NCI-H1436 treated with DMSO at 0.1 percent for 48 hours (cell line): Measurements from ENCODE around the gene LZTFL1.

Experiments
- DNase-seq: peaks from one replicate; lab custom pipeline; 2025; lab: John Stamatoyannopoulos, UW

LZTFL1 gene

GRCh38 chr3:45807681-45808540 lies 34.0 kb downstream of the LZTFL1 start:
- DNase-seq, result peak; percentile 43

GRCh38 chr3:45807133-45807532 lies 34.8 kb downstream of the LZTFL1 start:
- DNase-seq, result no peak

GRCh38 chr3:45806072-45806471 lies 35.8 kb downstream of the LZTFL1 start:
- no peak for DNase-seq

GRCh38 chr3:45803252-45803935 lies 38.5 kb downstream of the LZTFL1 start:
- DNase-seq, result no peak

GRCh38 chr3:45802146-45802545 lies 39.8 kb downstream of the LZTFL1 start:
- no peak for DNase-seq

GRCh38 chr3:45800611-45801010 lies 41.3 kb downstream of the LZTFL1 start:
- no peak for DNase-seq

- DNase-seq, result no peak
These were observed 42.3 kb downstream of the LZTFL1 start for GRCh38 chr3:45799586-45799985.

GRCh38 chr3:45798034-45798433 lies 43.9 kb downstream of the LZTFL1 start:
- no peak for DNase-seq

GRCh38 chr3:45796902-45797637 lies 44.8 kb downstream of the LZTFL1 start:
- no peak for DNase-seq

- DNase-seq, result no peak
These were observed 45.8 kb downstream of the LZTFL1 start, which contains the start of gene SLC6A20 for GRCh38 chr3:45795882-45796765. SLC6A20 (minus strand) TSS chr3:45796536; CDS start chr3:45796419, 117 bp downstream.

GRCh38 chr3:45795509-45795881 lies 46.4 kb downstream of the LZTFL1 start:
- no peak for DNase-seq

- DNase-seq, result no peak
These were observed 47.3 kb downstream of the LZTFL1 start for GRCh38 chr3:45794660-45795059.

- no peak for DNase-seq
These were observed 47.8 kb downstream of the LZTFL1 start for GRCh38 chr3:45794177-45794560.

- no peak for DNase-seq
These were observed 48.3 kb downstream of the LZTFL1 start for GRCh38 chr3:45793482-45794176.

GRCh38 chr3:45792516-45793172 lies 49.3 kb downstream of the LZTFL1 start:
- DNase-seq, result no peak

- DNase-seq, result no peak
These were observed 49.9 kb downstream of the LZTFL1 start for GRCh38 chr3:45792036-45792435.

- DNase-seq, result no peak
These were observed 51.3 kb downstream of the LZTFL1 start for GRCh38 chr3:45790596-45790995.

- DNase-seq, result no peak
These were observed 52.6 kb downstream of the LZTFL1 start for GRCh38 chr3:45789235-45789812.

GRCh38 chr3:45787551-45787950 lies 54.4 kb downstream of the LZTFL1 start:
- DNase-seq, result no peak
